HepG2 (cell line): ENCODE results near the gene FILIP1. TPM values are rescaled to one million over a fixed set of nuclear protein-coding genes. Genes with fewer than 3 reads are reported as not detected.

Source experiments
- BORCS8-MEF2B ChIP-seq: sonication (generic); formaldehyde crosslinking; IDR thresholded peaks from 2 replicates; pipeline ENCODE4 v1.8.0; 2022; ENCODE audit warnings: mild to moderate bottlenecking, missing genetic modification reagents
- NR2F2 ChIP-seq: IDR thresholded peaks from 2 replicates; pipeline ENCODE4 v1.6.1; 2012; ENCODE audit warnings: low read depth, inconsistent platforms, borderline replicate concordance
- PHF21A ChIP-seq: sonication (generic); formaldehyde crosslinking; IDR thresholded peaks from 2 replicates; pipeline ENCODE4 v1.5.0; 2020; ENCODE audit warnings: mild to moderate bottlenecking, missing genetic modification reagents
- RELA ChIP-seq: sonication (generic); formaldehyde crosslinking; IDR thresholded peaks from 2 replicates; pipeline ENCODE4 v1.4.0; 2020; ENCODE audit warnings: missing genetic modification reagents
- SIX4 ChIP-seq: sonication (generic); formaldehyde crosslinking; IDR thresholded peaks from 2 replicates; pipeline ENCODE4 v1.4.0; 2020; ENCODE audit warnings: missing genetic modification reagents
- SRSF4 ChIP-seq: fragments of 200-400 bp; formaldehyde crosslinking; IDR thresholded peaks from one replicate; pipeline ENCODE4 v1.6.1; 2018; ENCODE audit warnings: mild to moderate bottlenecking, low read depth, low read length, moderate library complexity; ENCODE audit not compliant: poor library complexity, severe bottlenecking
- TBL1XR1 ChIP-seq: fragments of 150-350 bp; IDR thresholded peaks from 2 replicates; pipeline ENCODE4 v1.6.1; 2014; ENCODE audit warnings: borderline replicate concordance, low read length; ENCODE audit not compliant: partially characterized antibody
- ZFYVE20 ChIP-seq: sonication (generic); formaldehyde crosslinking; IDR thresholded peaks from 2 replicates; pipeline ENCODE4 v1.8.0; 2023; ENCODE audit warnings: low read depth, mild to moderate bottlenecking, moderate library complexity, missing genetic modification reagents, borderline replicate concordance
- ZNF136 ChIP-seq: sonication (generic); formaldehyde crosslinking; IDR thresholded peaks from 2 replicates; pipeline ENCODE4 v1.8.1; 2022; ENCODE audit warnings: low read depth, mild to moderate bottlenecking, moderate library complexity, missing genetic modification reagents
- ZNF772 ChIP-seq: sonication (generic); formaldehyde crosslinking; IDR thresholded peaks from 2 replicates; pipeline ENCODE4 v1.5.0; 2020; ENCODE audit warnings: mild to moderate bottlenecking, missing genetic modification reagents
- polyA plus RNA-seq, 8 experiments: library from polyadenylated mRNA; depleted of rRNA in 3 of 8; stranded (reverse) in 7 of 8; unstranded in 1 of 8; fragments of >200 nt; fragmentation: Illumina TruSeq in 4 of 8; extraction: Trizol in 4 of 8; gene quantifications; 2 replicates each; pipeline versions ENCODE4 v1.2.1 to v1.2.3, GENCODE V29; 2011 to 2016; ENCODE audit warnings: low read depth in 4 of 8, missing spikeins in 1 of 8, mixed read lengths in 1 of 8; ENCODE audit not compliant: insufficient read depth in 1 of 8
- total RNA-seq, 5 experiments: library from RNA; depleted of rRNA; stranded (reverse); fragments of >200 nt; fragmentation: Illumina TruSeq; extraction: Trizol; gene quantifications; 2 replicates each; pipeline ENCODE4 v1.2.3, GENCODE V29; 2016; ENCODE audit warnings: low read depth in 1 of 5
- TF ChIP-seq, protein P1 (sequence below), 2 experiments: sonication (generic) in 1 of 2; formaldehyde crosslinking in 1 of 2; IDR thresholded peaks; 2 replicates each; pipeline versions ENCODE4 v1.5.1 to v1.6.1; 2011 to 2020; ENCODE audit warnings: borderline replicate concordance in 1 of 2, low read depth in 1 of 2, low read length in 1 of 2, mild to moderate bottlenecking in 1 of 2, missing genetic modification reagents in 1 of 2, moderate library complexity in 1 of 2
- TF ChIP-seq, protein P2 (sequence below): sonication (generic); formaldehyde crosslinking; IDR thresholded peaks from 2 replicates; pipeline ENCODE4 v1.4.0; 2020; ENCODE audit warnings: missing genetic modification reagents
- TF ChIP-seq, protein P3 (sequence below), 2 experiments: sonication (generic) in 1 of 2; formaldehyde crosslinking in 1 of 2; IDR thresholded peaks; 2 replicates each; pipeline versions ENCODE4 v1.6.1 to v1.9.0; 2014 to 2022; ENCODE audit warnings: antibody characterized with exemption in 1 of 2, borderline replicate concordance in 1 of 2, inconsistent platforms in 1 of 2, low read depth in 1 of 2, missing genetic modification reagents in 1 of 2
- TF ChIP-seq, protein P4 (sequence below): sonication (generic); formaldehyde crosslinking; IDR thresholded peaks from 2 replicates; pipeline ENCODE4 v1.4.0; 2020; ENCODE audit warnings: missing genetic modification reagents, borderline replicate concordance

FILIP1 gene
- total and polyA plus RNA-seq, 2 of the 13 experiments (the other 11 are each of a cell fraction or from before 2014, with no cell fraction given) = not detected

DNA sequence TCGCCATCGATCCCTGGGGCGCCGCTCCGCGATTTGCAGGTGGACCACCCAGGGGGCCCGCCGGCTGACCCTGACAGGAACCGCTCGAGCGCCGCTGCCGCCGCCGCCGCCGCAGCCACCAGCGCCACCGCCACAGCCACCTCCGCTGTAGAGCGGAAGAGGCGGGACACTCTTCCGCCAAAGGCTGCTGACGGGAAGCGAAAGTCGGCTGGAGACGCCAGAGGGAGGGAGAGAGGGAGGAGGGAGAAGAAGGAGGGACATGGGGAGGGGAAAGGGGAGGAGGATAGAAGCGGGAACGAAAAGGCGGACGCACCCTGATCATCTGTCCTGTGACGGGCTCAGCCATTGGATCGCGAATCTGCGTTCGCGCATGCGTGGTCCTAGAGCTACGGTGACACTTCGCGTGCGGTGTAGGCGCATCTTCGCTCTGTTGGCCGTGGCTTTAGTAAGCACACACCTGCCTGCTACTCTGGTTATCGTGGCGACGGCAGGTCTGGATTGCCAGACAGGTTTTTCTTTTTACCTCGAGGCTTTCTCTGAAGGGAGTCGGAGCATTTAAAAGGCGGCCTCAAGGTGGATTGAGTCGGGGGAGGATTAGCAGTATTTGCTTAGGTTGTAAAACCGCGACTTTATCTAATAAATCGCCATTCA lies 208.8 kb downstream of the FILIP1 start, which contains the start of gene TMEM30A (continued):
- TF ChIP-seq, protein P1, sequence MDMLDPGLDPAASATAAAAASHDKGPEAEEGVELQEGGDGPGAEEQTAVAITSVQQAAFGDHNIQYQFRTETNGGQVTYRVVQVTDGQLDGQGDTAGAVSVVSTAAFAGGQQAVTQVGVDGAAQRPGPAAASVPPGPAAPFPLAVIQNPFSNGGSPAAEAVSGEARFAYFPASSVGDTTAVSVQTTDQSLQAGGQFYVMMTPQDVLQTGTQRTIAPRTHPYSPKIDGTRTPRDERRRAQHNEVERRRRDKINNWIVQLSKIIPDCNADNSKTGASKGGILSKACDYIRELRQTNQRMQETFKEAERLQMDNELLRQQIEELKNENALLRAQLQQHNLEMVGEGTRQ (IDR thresholded peaks at IDR 0.05; ENCODE audit: low read depth, low read length) = peak; percentile 81
- TF ChIP-seq, protein P1 (CRISPR knock-in tag; IDR thresholded peaks at IDR 0.05; ENCODE audit: borderline replicate concordance) = peak; percentile 79; the same call in 1 of the 2 replicates
- TF ChIP-seq, protein P2, sequence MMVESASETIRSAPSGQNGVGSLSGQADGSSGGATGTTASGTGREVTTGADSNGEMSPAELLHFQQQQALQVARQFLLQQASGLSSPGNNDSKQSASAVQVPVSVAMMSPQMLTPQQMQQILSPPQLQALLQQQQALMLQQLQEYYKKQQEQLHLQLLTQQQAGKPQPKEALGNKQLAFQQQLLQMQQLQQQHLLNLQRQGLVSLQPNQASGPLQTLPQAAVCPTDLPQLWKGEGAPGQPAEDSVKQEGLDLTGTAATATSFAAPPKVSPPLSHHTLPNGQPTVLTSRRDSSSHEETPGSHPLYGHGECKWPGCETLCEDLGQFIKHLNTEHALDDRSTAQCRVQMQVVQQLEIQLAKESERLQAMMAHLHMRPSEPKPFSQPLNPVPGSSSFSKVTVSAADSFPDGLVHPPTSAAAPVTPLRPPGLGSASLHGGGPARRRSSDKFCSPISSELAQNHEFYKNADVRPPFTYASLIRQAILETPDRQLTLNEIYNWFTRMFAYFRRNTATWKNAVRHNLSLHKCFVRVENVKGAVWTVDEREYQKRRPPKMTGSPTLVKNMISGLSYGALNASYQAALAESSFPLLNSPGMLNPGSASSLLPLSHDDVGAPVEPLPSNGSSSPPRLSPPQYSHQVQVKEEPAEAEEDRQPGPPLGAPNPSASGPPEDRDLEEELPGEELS (CRISPR knock-in tag) = peak; percentile 54; the same call in 1 of the 2 replicates
- TF ChIP-seq NR2F2 (no peak), BORCS8-MEF2B (peak; percentile 86), RELA (CRISPR knock-in tag) (no peak), ZFYVE20 (CRISPR knock-in tag) (no peak), PHF21A (CRISPR knock-in tag) (no peak), TBL1XR1 (no peak), SRSF4 (no peak), ZNF772 (CRISPR knock-in tag) (0 out of 2 replicates have a peak, but pooled peaks have one; percentile 23), ZNF136 (0 out of 2 replicates have a peak, but pooled peaks have one; percentile 91), SIX4 (no peak)
- TF ChIP-seq, protein P3, sequence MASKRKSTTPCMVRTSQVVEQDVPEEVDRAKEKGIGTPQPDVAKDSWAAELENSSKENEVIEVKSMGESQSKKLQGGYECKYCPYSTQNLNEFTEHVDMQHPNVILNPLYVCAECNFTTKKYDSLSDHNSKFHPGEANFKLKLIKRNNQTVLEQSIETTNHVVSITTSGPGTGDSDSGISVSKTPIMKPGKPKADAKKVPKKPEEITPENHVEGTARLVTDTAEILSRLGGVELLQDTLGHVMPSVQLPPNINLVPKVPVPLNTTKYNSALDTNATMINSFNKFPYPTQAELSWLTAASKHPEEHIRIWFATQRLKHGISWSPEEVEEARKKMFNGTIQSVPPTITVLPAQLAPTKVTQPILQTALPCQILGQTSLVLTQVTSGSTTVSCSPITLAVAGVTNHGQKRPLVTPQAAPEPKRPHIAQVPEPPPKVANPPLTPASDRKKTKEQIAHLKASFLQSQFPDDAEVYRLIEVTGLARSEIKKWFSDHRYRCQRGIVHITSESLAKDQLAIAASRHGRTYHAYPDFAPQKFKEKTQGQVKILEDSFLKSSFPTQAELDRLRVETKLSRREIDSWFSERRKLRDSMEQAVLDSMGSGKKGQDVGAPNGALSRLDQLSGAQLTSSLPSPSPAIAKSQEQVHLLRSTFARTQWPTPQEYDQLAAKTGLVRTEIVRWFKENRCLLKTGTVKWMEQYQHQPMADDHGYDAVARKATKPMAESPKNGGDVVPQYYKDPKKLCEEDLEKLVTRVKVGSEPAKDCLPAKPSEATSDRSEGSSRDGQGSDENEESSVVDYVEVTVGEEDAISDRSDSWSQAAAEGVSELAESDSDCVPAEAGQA (IDR thresholded peaks at IDR 0.05; ENCODE audit: low read depth) = peak; percentile 53; the same call in 1 of the 2 replicates
- TF ChIP-seq, protein P3 (CRISPR knock-in tag; IDR thresholded peaks at IDR 0.05; ENCODE audit: borderline replicate concordance) = no peak
- TF ChIP-seq, protein P4, sequence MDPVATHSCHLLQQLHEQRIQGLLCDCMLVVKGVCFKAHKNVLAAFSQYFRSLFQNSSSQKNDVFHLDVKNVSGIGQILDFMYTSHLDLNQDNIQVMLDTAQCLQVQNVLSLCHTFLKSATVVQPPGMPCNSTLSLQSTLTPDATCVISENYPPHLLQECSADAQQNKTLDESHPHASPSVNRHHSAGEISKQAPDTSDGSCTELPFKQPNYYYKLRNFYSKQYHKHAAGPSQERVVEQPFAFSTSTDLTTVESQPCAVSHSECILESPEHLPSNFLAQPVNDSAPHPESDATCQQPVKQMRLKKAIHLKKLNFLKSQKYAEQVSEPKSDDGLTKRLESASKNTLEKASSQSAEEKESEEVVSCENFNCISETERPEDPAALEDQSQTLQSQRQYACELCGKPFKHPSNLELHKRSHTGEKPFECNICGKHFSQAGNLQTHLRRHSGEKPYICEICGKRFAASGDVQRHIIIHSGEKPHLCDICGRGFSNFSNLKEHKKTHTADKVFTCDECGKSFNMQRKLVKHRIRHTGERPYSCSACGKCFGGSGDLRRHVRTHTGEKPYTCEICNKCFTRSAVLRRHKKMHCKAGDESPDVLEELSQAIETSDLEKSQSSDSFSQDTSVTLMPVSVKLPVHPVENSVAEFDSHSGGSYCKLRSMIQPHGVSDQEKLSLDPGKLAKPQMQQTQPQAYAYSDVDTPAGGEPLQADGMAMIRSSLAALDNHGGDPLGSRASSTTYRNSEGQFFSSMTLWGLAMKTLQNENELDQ (CRISPR knock-in tag) = no peak
